HepG2 (cell line): ENCODE measurements around the gene FLAD1. TPM values are rescaled to one million over a fixed set of nuclear protein-coding genes. Genes with fewer than 3 reads are reported as not detected.

Source experiments
- DMAP1 ChIP-seq: IDR thresholded peaks from 2 replicates; pipeline ENCODE4 v1.6.1; 2016
- ETV5 ChIP-seq: IDR thresholded peaks from 2 replicates; pipeline ENCODE4 v1.6.1; 2018; ENCODE audit warnings: missing biosample characterization, missing genetic modification reagents, inconsistent platforms, borderline replicate concordance
- KLF11 ChIP-seq: IDR thresholded peaks from 2 replicates; pipeline ENCODE4 v1.6.1; 2016; ENCODE audit warnings: missing compliant biosample characterization
- NR2C2 ChIP-seq: sonication (generic); formaldehyde crosslinking; IDR thresholded peaks from 2 replicates; pipeline ENCODE4 v1.4.0; 2020; ENCODE audit warnings: missing genetic modification reagents, mild to moderate bottlenecking, moderate library complexity, borderline replicate concordance
- POLR2A ChIP-seq, 2 experiments: IDR thresholded peaks; 2 replicates each; pipeline ENCODE4 v1.6.1; 2011; ENCODE audit warnings: low read depth in 2 of 2, low read length in 2 of 2, mild to moderate bottlenecking in 1 of 2, moderate library complexity in 1 of 2; ENCODE audit not compliant: insufficient read depth in 1 of 2
- SP5 ChIP-seq: IDR thresholded peaks from 2 replicates; pipeline ENCODE4 v1.6.1; 2016; ENCODE audit warnings: low read depth, borderline replicate concordance
- TOPORS ChIP-seq: sonication (generic); formaldehyde crosslinking; IDR thresholded peaks from 2 replicates; pipeline ENCODE4 v1.8.0; 2023; ENCODE audit warnings: mild to moderate bottlenecking, missing genetic modification reagents
- ZFP36L2 ChIP-seq: sonication (generic); formaldehyde crosslinking; IDR thresholded peaks from 2 replicates; pipeline ENCODE4 v1.4.0; 2020; ENCODE audit warnings: missing genetic modification reagents
- ZNF205 ChIP-seq: IDR thresholded peaks from 2 replicates; pipeline ENCODE4 v1.6.1; 2018; ENCODE audit warnings: missing biosample characterization, missing genetic modification reagents
- ZNF264 ChIP-seq: sonication (generic); formaldehyde crosslinking; IDR thresholded peaks from 2 replicates; pipeline ENCODE4 v1.4.0; 2020; ENCODE audit warnings: missing genetic modification reagents
- ZNF30 ChIP-seq: sonication (generic); formaldehyde crosslinking; IDR thresholded peaks from 2 replicates; pipeline ENCODE4 v1.5.0; 2020; ENCODE audit warnings: mild to moderate bottlenecking, missing genetic modification reagents
- ZNF33A ChIP-seq: sonication (generic); formaldehyde crosslinking; IDR thresholded peaks from 2 replicates; pipeline ENCODE4 v1.5.1; 2020; ENCODE audit warnings: missing genetic modification reagents, mild to moderate bottlenecking, moderate library complexity, borderline replicate concordance
- polyA plus RNA-seq, 8 experiments: library from polyadenylated mRNA; depleted of rRNA in 3 of 8; stranded (reverse) in 7 of 8; unstranded in 1 of 8; fragments of >200 nt; fragmentation: Illumina TruSeq in 4 of 8; extraction: Trizol in 4 of 8; gene quantifications; 2 replicates each; pipeline versions ENCODE4 v1.2.1 to v1.2.3, GENCODE V29; 2011 to 2016; ENCODE audit warnings: low read depth in 4 of 8, missing spikeins in 1 of 8, mixed read lengths in 1 of 8; ENCODE audit not compliant: insufficient read depth in 1 of 8
- total RNA-seq, 5 experiments: library from RNA; depleted of rRNA; stranded (reverse); fragments of >200 nt; fragmentation: Illumina TruSeq; extraction: Trizol; gene quantifications; 2 replicates each; pipeline ENCODE4 v1.2.3, GENCODE V29; 2016; ENCODE audit warnings: low read depth in 1 of 5
- TF ChIP-seq, protein P1 (sequence below): sonication (generic); formaldehyde crosslinking; IDR thresholded peaks from 2 replicates; pipeline ENCODE4 v1.4.0; 2020; ENCODE audit warnings: mild to moderate bottlenecking, low read depth, missing genetic modification reagents
- TF ChIP-seq, protein P2 (sequence below): sonication (generic); formaldehyde crosslinking; IDR thresholded peaks from 2 replicates; pipeline ENCODE4 v1.5.1; 2020; ENCODE audit warnings: mild to moderate bottlenecking, moderate library complexity, missing genetic modification reagents
- TF ChIP-seq, protein P3 (sequence below): sonication (generic); IDR thresholded peaks from 2 replicates; pipeline ENCODE4 v1.6.1; 2016; ENCODE audit warnings: low read depth, borderline replicate concordance
- TF ChIP-seq, protein P4 (sequence below), 2 experiments: sonication (generic) in 1 of 2; formaldehyde crosslinking in 1 of 2; IDR thresholded peaks; 2 replicates each; pipeline versions ENCODE4 v1.4.0 to v1.6.1; 2018 to 2020; ENCODE audit warnings: missing genetic modification reagents in 2 of 2, borderline replicate concordance in 1 of 2, low read depth in 1 of 2, mild to moderate bottlenecking in 1 of 2, missing biosample characterization in 1 of 2
- TF ChIP-seq, protein P5 (sequence below): sonication (generic); formaldehyde crosslinking; IDR thresholded peaks from 2 replicates; pipeline ENCODE4 v1.5.0; 2020; ENCODE audit warnings: mild to moderate bottlenecking, low read depth, missing genetic modification reagents, borderline replicate concordance
- TF ChIP-seq, protein P6 (sequence below): sonication (generic); formaldehyde crosslinking; IDR thresholded peaks from 2 replicates; pipeline ENCODE4 v1.8.1; 2023; ENCODE audit warnings: mild to moderate bottlenecking, missing genetic modification reagents, borderline replicate concordance

The FLAD1 gene
- total and polyA plus RNA-seq, 2 of the 13 experiments (the other 11 are each of a cell fraction or from before 2014, with no cell fraction given), result 25.9 to 32.8 TPM

DNA sequence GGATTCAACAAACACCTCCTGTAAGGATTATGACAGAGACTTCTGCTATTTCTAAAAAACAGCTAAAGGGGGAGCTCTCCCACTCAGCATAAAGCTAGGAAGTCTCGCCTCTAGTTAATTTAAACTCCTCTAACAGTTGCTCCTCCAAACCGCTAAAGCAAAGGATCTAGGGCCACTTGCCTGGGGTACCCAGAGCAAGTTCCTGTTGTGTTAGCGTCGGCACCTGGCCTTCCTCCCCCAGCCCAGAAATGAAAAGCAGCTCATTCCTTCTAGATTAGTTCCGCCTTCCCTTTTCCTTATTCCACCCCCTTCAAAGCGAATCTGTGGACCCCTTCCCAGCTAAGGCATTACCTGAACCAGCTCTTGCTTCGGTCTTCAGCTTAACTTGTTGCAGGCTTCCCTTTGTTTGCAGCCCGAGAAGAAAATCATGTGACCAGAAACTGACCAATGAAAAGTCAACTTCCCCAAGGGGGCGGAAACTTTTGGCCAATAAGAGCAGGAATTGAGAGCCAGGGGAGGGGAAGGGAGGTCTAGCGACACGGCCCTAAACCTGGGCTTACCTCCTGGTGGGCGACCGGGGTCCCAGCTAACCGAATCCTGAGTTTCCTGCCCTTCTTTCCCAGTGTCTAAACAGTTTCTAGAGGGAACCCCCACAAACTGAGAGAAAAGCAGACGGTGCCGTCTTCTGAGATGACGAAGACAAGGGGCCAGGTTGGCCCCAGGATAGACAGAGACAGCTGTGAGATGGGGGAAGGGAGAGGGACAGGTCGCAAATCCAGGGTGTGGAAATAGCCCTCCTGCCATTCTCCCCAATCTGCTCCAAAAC, 27.2 kb upstream of the FLAD1 start, which contains the start of gene PBXIP1 (continued):
- TF ChIP-seq, protein P1, sequence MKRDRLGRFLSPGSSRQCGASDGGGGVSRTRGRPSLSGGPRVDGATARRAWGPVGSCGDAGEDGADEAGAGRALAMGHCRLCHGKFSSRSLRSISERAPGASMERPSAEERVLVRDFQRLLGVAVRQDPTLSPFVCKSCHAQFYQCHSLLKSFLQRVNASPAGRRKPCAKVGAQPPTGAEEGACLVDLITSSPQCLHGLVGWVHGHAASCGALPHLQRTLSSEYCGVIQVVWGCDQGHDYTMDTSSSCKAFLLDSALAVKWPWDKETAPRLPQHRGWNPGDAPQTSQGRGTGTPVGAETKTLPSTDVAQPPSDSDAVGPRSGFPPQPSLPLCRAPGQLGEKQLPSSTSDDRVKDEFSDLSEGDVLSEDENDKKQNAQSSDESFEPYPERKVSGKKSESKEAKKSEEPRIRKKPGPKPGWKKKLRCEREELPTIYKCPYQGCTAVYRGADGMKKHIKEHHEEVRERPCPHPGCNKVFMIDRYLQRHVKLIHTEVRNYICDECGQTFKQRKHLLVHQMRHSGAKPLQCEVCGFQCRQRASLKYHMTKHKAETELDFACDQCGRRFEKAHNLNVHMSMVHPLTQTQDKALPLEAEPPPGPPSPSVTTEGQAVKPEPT (CRISPR knock-in tag), result no peak
- TF ChIP-seq POLR2A (IDR thresholded peaks at IDR 0.05; ENCODE audit: insufficient read depth in 1 of 2, low read depth in 2 of 2, low read length in 2 of 2), result peak in 1 of 2 experiments; percentile 55; a peak in 2 of 4 replicates
- TF ChIP-seq KLF11 (CRISPR knock-in tag), result 0 out of 2 replicates have a peak, but pooled peaks have one; percentile 26
- no peak for TF ChIP-seq TOPORS
- TF ChIP-seq ETV5 (CRISPR knock-in tag), result 0 out of 2 replicates have a peak, but pooled peaks have one; percentile 9
- TF ChIP-seq, protein P2, sequence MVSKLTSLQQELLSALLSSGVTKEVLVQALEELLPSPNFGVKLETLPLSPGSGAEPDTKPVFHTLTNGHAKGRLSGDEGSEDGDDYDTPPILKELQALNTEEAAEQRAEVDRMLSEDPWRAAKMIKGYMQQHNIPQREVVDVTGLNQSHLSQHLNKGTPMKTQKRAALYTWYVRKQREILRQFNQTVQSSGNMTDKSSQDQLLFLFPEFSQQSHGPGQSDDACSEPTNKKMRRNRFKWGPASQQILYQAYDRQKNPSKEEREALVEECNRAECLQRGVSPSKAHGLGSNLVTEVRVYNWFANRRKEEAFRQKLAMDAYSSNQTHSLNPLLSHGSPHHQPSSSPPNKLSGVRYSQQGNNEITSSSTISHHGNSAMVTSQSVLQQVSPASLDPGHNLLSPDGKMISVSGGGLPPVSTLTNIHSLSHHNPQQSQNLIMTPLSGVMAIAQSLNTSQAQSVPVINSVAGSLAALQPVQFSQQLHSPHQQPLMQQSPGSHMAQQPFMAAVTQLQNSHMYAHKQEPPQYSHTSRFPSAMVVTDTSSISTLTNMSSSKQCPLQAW (CRISPR knock-in tag), result 0 out of 2 replicates have a peak, but pooled peaks have one; percentile 42
- TF ChIP-seq, protein P3, sequence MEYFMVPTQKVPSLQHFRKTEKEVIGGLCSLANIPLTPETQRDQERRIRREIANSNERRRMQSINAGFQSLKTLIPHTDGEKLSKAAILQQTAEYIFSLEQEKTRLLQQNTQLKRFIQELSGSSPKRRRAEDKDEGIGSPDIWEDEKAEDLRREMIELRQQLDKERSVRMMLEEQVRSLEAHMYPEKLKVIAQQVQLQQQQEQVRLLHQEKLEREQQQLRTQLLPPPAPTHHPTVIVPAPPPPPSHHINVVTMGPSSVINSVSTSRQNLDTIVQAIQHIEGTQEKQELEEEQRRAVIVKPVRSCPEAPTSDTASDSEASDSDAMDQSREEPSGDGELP, result peak; percentile 61; the same call in 1 of the 2 replicates
- peak; percentile 20; the same call in 1 of the 2 replicates for TF ChIP-seq SP5
- TF ChIP-seq DMAP1 (CRISPR knock-in tag), result no peak
- TF ChIP-seq ZNF33A (CRISPR knock-in tag), result no peak
- TF ChIP-seq, protein P4, sequence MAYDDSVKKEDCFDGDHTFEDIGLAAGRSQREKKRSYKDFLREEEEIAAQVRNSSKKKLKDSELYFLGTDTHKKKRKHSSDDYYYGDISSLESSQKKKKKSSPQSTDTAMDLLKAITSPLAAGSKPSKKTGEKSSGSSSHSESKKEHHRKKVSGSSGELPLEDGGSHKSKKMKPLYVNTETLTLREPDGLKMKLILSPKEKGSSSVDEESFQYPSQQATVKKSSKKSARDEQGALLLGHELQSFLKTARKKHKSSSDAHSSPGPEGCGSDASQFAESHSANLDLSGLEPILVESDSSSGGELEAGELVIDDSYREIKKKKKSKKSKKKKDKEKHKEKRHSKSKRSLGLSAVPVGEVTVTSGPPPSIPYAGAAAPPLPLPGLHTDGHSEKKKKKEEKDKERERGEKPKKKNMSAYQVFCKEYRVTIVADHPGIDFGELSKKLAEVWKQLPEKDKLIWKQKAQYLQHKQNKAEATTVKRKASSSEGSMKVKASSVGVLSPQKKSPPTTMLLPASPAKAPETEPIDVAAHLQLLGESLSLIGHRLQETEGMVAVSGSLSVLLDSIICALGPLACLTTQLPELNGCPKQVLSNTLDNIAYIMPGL (CRISPR knock-in tag; IDR thresholded peaks at IDR 0.05; ENCODE audit: borderline replicate concordance in 1 of 2, low read depth in 1 of 2), result 0 out of 4 replicates have a peak, but pooled peaks of 1 of the 2 experiments have one; percentile 29
- TF ChIP-seq, protein P5, sequence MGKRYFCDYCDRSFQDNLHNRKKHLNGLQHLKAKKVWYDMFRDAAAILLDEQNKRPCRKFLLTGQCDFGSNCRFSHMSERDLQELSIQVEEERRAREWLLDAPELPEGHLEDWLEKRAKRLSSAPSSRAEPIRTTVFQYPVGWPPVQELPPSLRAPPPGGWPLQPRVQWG (CRISPR knock-in tag), result no peak
- 0 out of 2 replicates have a peak, but pooled peaks have one; percentile 8 for TF ChIP-seq ZNF264 (CRISPR knock-in tag)
- TF ChIP-seq ZNF30 (CRISPR knock-in tag), result no peak
- peak; percentile 37; the same call in 1 of the 2 replicates for TF ChIP-seq ZNF205 (CRISPR knock-in tag)
- TF ChIP-seq, protein P6, sequence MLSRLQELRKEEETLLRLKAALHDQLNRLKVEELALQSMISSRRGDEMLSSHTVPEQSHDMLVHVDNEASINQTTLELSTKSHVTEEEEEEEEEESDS (CRISPR knock-in tag), result 0 out of 2 replicates have a peak, but pooled peaks have one; percentile 14
- no peak for TF ChIP-seq ZFP36L2 (CRISPR knock-in tag)
- no peak for TF ChIP-seq NR2C2 (CRISPR knock-in tag)
